ENCODE data around the gene SORBS1.

The SORBS1 gene

GRCh38 chr10:95416973-95417372 is 144.2 kb downstream of the SORBS1 start:
- in situ Hi-C loops (cut with HindIII; ENCODE audit: low sequenced_read_pairs), result loop anchor here (5.0 to 25.0 kb wide), 2 partner anchors 65 to 170 kb away; no protein-coding TSS in a partner anchor

GRCh38 chr10:95416270-95416669 is 144.9 kb downstream of the SORBS1 start:
- in situ Hi-C loops (cut with HindIII; ENCODE audit: low sequenced_read_pairs), result loop anchor here (5.0 to 25.0 kb wide), 2 partner anchors 64 to 171 kb away; no protein-coding TSS in a partner anchor

GRCh38 chr10:95415621-95416031 is 145.5 kb downstream of the SORBS1 start:
- in situ Hi-C loops (cut with HindIII; ENCODE audit: low sequenced_read_pairs), result loop anchor here (5.0 to 25.0 kb wide), 2 partner anchors 63 to 172 kb away; no protein-coding TSS in a partner anchor

GRCh38 chr10:95414844-95415485 is 146.2 kb downstream of the SORBS1 start:
- in situ Hi-C loops (cut with HindIII; ENCODE audit: low sequenced_read_pairs), result loop anchor here (5.0 to 25.0 kb wide), 2 partner anchors 63 to 172 kb away; no protein-coding TSS in a partner anchor

GRCh38 chr10:95414016-95414830 is 146.9 kb downstream of the SORBS1 start:
- in situ Hi-C loops (cut with HindIII; ENCODE audit: low sequenced_read_pairs), result loop anchor here (25.0 kb wide), 1 partner anchor 173 kb away; no protein-coding TSS in a partner anchor

GRCh38 chr10:95413588-95413987 is 147.6 kb downstream of the SORBS1 start:
- in situ Hi-C loops (cut with HindIII; ENCODE audit: low sequenced_read_pairs), result loop anchor here (25.0 kb wide), 1 partner anchor 174 kb away; no protein-coding TSS in a partner anchor

GRCh38 chr10:95411635-95412034 is 149.5 kb downstream of the SORBS1 start:
- in situ Hi-C loops (cut with HindIII; ENCODE audit: low sequenced_read_pairs), result loop anchor here (25.0 kb wide), 1 partner anchor 176 kb away; no protein-coding TSS in a partner anchor

- in situ Hi-C loops (cut with HindIII; ENCODE audit: low sequenced_read_pairs), result loop anchor here (25.0 kb wide), 1 partner anchor 178 kb away; no protein-coding TSS in a partner anchor
Observed at GRCh38 chr10:95408983-95409873, 151.9 kb downstream of the SORBS1 start.

GRCh38 chr10:95408148-95408960 is 152.8 kb downstream of the SORBS1 start:
- in situ Hi-C loops (cut with HindIII; ENCODE audit: low sequenced_read_pairs), result loop anchor here (25.0 kb wide), 1 partner anchor 179 kb away; no protein-coding TSS in a partner anchor

GRCh38 chr10:95407546-95407945 is 153.6 kb downstream of the SORBS1 start:
- in situ Hi-C loops (cut with HindIII; ENCODE audit: low sequenced_read_pairs), result loop anchor here (25.0 kb wide), 1 partner anchor 180 kb away; no protein-coding TSS in a partner anchor

- in situ Hi-C loops (cut with HindIII; ENCODE audit: low sequenced_read_pairs), result loop anchor here (25.0 kb wide), 1 partner anchor 181 kb away; no protein-coding TSS in a partner anchor
Observed at GRCh38 chr10:95406651-95407280, 154.4 kb downstream of the SORBS1 start.

- in situ Hi-C loops (cut with HindIII; ENCODE audit: low sequenced_read_pairs), result loop anchor here (25.0 kb wide), 1 partner anchor 182 kb away; no protein-coding TSS in a partner anchor
Observed at GRCh38 chr10:95405655-95406054, 155.5 kb downstream of the SORBS1 start.

GRCh38 chr10:95404864-95405263 is 156.3 kb downstream of the SORBS1 start:
- in situ Hi-C loops (cut with HindIII; ENCODE audit: low sequenced_read_pairs), result loop anchor here (25.0 kb wide), 1 partner anchor 182 kb away; no protein-coding TSS in a partner anchor

- in situ Hi-C loops (cut with HindIII; ENCODE audit: low sequenced_read_pairs), result loop anchor here (25.0 kb wide), 1 partner anchor 183 kb away; no protein-coding TSS in a partner anchor
Observed at GRCh38 chr10:95404462-95404858, 156.7 kb downstream of the SORBS1 start.

- in situ Hi-C loops (cut with HindIII; ENCODE audit: low sequenced_read_pairs), result loop anchor here (25.0 kb wide), 1 partner anchor 183 kb away; no protein-coding TSS in a partner anchor
Observed at GRCh38 chr10:95403700-95404461, 157.3 kb downstream of the SORBS1 start.

GRCh38 chr10:95401704-95402469 is 159.3 kb downstream of the SORBS1 start:
- in situ Hi-C loops (cut with HindIII; ENCODE audit: low sequenced_read_pairs), result loop anchor here (25.0 kb wide), 1 partner anchor 185 kb away; no protein-coding TSS in a partner anchor

- in situ Hi-C loops (cut with HindIII; ENCODE audit: low sequenced_read_pairs), result loop anchor here (25.0 kb wide), 1 partner anchor 187 kb away; no protein-coding TSS in a partner anchor
Observed at GRCh38 chr10:95400787-95401186, 160.4 kb downstream of the SORBS1 start.
